GM19099 (cell line): Measurements from ENCODE around the gene FERMT2.

Source experiments
- POLR2A ChIP-seq: IDR thresholded peaks from 3 replicates; pipeline ENCODE4 v1.6.1; 2011; ENCODE audit warnings: low read depth; ENCODE audit not compliant: insufficient read length; ENCODE audit errors: extremely low read depth

FERMT2 gene

GRCh38 chr14:52835122-52835903, 115.5 kb downstream of the FERMT2 start:
- no peak for TF ChIP-seq POLR2A

GRCh38 chr14:52834440-52834842, 116.4 kb downstream of the FERMT2 start:
- no peak for TF ChIP-seq POLR2A

- no peak for TF ChIP-seq POLR2A
Measured at GRCh38 chr14:52833891-52834290, 117.0 kb downstream of the FERMT2 start.

- no peak for TF ChIP-seq POLR2A
Measured at GRCh38 chr14:52829527-52830185, 121.2 kb downstream of the FERMT2 start.

GRCh38 chr14:52827426-52827825, 123.4 kb downstream of the FERMT2 start:
- no peak for TF ChIP-seq POLR2A

GRCh38 chr14:52825085-52825484, 125.8 kb downstream of the FERMT2 start:
- no peak for TF ChIP-seq POLR2A

GRCh38 chr14:52824462-52824861, 126.4 kb downstream of the FERMT2 start:
- no peak for TF ChIP-seq POLR2A

- no peak for TF ChIP-seq POLR2A
Measured at GRCh38 chr14:52821805-52822250, 129.0 kb downstream of the FERMT2 start.

- TF ChIP-seq POLR2A, result no peak
Measured at GRCh38 chr14:52808101-52808500, 142.7 kb downstream of the FERMT2 start.
